GM12874 (cell line): ENCODE results near the gene CEP83.

ENCODE experiments used
- TF ChIP-seq, protein P1 (sequence below): IDR thresholded peaks from 2 replicates; pipeline ENCODE4 v1.5.1; 2011; ENCODE audit warnings: low read depth, mild to moderate bottlenecking, control low read depth, low read length, moderate library complexity; ENCODE audit not compliant: insufficient read depth

The CEP83 gene

DNA sequence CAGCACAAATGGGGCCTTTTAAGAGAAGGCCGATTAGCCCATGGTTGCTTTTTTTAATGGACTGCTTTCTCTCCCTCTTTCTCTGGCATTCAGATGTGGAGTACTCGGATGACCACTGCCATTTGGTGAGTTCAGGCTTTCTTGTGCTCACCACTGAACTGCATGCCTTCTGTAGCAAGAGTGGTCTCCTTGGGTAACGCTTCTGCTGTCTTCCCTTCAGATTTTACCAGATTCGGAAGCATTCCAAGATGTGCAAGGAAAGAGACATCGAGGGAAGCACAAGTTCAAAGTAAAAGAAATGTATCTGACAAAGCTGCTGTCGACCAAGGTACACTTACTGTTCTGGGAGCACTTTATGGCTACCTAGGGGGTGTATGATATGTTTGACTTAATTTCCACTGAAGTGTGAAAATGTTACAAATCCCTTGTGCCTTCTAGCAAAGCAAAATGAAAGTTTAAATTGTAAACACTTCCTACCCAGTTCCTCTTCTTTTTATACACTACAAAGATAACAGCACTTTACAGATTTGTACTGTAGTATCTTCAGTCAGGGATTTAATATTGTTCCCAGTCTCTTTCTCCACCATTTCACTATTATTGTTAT, 162.5 kb downstream of the CEP83 start:
- TF ChIP-seq, protein P1, sequence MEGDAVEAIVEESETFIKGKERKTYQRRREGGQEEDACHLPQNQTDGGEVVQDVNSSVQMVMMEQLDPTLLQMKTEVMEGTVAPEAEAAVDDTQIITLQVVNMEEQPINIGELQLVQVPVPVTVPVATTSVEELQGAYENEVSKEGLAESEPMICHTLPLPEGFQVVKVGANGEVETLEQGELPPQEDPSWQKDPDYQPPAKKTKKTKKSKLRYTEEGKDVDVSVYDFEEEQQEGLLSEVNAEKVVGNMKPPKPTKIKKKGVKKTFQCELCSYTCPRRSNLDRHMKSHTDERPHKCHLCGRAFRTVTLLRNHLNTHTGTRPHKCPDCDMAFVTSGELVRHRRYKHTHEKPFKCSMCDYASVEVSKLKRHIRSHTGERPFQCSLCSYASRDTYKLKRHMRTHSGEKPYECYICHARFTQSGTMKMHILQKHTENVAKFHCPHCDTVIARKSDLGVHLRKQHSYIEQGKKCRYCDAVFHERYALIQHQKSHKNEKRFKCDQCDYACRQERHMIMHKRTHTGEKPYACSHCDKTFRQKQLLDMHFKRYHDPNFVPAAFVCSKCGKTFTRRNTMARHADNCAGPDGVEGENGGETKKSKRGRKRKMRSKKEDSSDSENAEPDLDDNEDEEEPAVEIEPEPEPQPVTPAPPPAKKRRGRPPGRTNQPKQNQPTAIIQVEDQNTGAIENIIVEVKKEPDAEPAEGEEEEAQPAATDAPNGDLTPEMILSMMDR = no peak

DNA sequence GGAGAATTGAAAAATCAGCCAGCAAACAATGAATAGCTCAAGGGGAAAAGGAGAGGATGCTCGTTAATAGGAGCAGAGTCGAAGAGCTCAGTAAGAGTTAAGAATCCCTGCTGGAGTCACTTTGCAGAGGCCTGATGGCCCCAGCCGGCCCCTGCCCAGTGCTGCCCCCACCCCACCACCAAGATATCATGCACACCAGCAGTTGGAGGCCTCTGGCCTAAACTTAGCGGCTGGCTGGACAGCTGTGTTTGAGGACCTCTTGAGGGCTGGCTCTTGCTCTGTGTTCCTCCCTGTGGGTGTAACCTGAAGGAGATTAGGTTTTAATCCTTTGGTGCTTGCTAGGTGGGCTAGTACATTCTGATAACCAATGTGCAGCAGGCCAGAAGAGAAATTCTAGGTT, 169.3 kb downstream of the CEP83 start:
- TF ChIP-seq, protein P1 = no peak

DNA sequence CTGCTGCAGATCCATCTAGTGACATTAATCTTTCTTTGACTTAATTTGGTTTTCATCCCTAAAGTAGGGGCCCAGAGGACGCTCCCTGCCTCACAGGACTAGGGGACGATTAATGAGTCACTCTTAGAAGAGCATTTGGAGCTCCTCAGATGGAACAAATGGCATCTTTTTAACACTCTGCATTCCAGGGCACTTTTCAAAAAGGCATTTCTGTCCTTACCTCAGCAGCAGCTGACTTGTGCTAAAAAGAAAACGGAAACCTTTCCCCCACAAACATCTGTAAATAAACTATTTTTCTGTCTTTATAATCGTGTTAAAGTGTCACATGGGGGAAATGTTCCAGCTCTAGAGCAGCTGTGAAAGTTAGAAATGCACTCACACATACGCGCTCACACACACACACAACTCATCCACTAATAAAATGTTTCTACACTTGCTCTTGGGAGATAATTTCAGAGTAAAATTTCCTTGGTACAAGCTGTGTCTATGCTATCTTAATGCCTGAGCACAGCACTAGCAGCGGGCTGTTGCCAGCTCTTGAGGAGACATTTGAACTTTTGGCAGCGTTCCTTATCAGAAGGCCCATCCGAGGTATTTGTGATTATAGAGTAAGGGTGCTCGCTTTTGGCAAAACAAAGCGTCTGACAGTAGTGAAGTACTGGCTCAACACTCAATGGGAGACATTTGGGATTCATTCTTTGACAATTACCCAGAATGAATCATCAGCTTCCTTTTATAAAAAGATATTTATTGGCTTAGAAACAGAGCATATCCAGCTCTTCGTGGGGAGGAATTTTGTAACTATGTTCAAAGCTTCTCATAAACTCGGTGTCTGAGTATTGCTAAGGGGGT, 170.0 kb downstream of the CEP83 start:
- TF ChIP-seq, protein P1 = no peak

DNA sequence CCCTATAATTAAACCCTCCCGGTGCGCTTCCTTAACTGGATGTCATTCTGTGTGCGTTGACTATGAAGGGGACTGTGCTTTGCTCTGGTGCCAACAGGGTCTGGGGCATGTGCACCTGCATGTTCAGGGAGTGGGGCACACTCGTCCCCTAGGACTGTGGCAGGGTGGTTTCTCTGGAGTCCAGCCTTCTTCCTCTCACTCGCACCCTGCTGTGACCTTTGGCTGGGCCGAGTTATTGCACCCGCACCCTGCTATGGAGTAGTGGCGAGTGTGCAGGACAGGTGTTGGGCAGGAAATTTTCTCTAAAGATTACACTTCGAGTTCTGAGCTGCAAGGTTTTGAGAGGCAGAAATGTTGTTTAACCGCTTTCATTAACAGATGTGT, 172.4 kb downstream of the CEP83 start:
- TF ChIP-seq, protein P1 = no peak

DNA sequence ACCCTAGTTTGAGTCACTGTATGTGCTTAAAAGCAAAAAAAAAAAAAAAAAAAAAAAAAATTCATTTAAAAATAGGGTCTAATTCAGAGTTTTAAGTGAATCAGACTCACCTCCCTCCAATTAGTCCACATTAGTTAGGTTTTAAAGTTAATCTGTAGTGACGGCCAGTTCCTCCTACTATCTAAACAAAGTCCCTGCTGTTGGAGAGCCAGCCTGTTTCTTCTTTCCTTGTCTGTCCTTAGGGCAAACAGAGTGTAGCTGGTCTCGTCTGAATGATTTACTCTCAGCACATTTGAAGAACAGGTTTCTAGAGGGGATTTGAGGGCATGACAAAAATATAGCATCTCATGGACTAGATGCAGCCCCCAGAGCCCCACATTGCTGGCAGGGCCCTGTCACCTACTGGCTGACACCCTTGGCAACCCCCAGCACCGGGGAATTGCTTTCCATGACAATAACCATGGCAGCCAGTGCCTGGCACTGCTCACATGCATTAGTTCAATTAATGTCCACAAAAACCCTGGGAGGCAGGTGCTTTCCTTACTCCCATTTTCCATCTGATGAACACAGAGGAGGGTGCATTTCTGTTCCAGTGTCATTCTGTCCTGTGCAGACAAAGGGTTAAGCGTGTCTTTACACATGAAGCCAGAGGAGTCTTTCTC, 173.0 kb downstream of the CEP83 start:
- TF ChIP-seq, protein P1 = no peak

DNA sequence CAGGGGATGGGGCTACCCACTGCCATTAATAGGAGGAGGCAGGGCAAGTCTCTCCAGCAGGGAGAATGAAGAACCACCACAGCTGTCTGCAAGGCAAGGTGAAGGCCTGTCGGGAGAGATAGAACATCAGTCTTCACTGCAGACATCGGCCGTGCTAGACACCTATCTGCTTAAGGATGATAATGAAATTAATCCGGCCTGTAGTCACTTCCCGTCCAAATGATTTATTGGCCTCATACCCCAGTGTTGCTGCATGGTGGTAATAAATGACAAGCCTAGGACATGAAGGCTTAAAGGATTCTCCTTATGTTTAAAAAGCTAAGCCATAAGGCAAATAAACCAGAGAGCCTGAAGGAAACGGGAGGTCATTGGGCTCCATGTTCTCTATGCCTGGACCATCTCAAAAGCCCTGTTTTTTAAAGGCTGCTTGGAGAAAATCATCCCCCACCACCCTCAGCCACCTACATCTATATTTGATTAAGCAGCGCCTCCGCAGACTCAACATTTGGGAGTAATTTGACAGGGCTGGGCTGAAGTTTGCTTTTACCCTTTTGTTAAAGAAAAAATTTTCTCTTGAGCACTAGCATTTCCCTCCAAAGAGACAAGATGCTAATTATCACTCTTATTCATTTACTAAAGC, 173.6 kb downstream of the CEP83 start:
- TF ChIP-seq, protein P1 = no peak

DNA sequence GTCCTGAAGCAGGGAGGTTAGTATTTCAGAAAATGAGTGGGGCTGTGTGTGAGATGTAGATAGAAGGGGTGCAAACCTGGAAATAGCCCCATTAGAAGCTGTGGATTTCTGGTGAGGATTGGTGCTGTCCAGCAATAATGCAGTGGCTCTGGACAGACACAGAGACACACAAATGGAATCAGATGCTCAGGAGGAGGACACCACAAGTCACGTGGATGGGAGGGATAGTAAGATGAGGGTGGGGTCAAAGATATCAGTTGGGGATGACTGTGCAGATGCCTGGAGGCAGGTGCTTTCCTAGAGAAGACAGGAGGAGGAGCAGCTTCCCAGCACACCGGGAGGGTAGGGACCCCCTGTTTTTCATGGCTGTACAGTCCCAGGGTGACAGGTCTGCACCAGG, 174.8 kb downstream of the CEP83 start:
- TF ChIP-seq, protein P1 = no peak
